ENCODE results near the gene PCDHGB5.
"Not testable (repeated sequence)": the region's sequence is repeated elsewhere in the genome, so short reads cannot be mapped to it uniquely, and the experiment has no call there.

Gene PCDHGB5

DNA sequence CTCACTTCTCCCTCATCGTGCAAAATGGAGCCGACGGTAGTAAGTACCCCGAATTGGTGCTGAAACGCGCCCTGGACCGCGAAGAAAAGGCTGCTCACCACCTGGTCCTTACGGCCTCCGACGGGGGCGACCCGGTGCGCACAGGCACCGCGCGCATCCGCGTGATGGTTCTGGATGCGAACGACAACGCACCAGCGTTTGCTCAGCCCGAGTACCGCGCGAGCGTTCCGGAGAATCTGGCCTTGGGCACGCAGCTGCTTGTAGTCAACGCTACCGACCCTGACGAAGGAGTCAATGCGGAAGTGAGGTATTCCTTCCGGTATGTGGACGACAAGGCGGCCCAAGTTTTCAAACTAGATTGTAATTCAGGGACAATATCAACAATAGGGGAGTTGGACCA lies 33.5 kb downstream of the PCDHGB5 start:
- TF ChIP-seq, protein P1, sequence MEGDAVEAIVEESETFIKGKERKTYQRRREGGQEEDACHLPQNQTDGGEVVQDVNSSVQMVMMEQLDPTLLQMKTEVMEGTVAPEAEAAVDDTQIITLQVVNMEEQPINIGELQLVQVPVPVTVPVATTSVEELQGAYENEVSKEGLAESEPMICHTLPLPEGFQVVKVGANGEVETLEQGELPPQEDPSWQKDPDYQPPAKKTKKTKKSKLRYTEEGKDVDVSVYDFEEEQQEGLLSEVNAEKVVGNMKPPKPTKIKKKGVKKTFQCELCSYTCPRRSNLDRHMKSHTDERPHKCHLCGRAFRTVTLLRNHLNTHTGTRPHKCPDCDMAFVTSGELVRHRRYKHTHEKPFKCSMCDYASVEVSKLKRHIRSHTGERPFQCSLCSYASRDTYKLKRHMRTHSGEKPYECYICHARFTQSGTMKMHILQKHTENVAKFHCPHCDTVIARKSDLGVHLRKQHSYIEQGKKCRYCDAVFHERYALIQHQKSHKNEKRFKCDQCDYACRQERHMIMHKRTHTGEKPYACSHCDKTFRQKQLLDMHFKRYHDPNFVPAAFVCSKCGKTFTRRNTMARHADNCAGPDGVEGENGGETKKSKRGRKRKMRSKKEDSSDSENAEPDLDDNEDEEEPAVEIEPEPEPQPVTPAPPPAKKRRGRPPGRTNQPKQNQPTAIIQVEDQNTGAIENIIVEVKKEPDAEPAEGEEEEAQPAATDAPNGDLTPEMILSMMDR (IDR thresholded peaks at IDR 0.05; ENCODE audit: low read depth, low read length): no peak
- no peak for DNase-seq (ENCODE audit: extremely low read depth, low read depth)

- not testable (repeated sequence) for DNase-seq (ENCODE audit: extremely low read depth, low read depth)
Measured at GRCh38 chr5:141432308-141432707, 34.6 kb downstream of the PCDHGB5 start.

GRCh38 chr5:141432726-141433125 lies 35.0 kb downstream of the PCDHGB5 start:
- not testable (repeated sequence) for DNase-seq (ENCODE audit: extremely low read depth, low read depth)

DNA sequence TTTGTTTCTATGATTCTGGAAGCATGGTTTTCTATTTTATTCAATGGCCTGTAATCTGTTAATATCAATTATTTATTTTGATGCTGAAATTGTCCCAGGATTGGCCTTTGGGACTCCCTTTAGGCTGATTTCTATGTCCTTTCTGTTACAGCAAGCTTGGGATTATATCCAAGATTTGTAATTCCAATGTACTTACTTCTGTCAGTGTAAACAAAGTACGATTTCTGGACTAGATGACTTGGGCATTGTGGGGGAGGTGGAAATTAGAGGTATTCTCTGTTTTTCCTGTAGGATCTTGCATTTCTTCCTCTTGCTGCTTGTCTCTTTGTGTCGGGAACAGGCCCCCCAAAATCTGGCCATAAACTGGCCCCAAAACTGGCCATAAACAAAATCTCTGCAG lies 36.3 kb downstream of the PCDHGB5 start:
- TF ChIP-seq, protein P1 (IDR thresholded peaks at IDR 0.05; ENCODE audit: low read depth, low read length): no peak
- no peak for DNase-seq (ENCODE audit: extremely low read depth, low read depth)

DNA sequence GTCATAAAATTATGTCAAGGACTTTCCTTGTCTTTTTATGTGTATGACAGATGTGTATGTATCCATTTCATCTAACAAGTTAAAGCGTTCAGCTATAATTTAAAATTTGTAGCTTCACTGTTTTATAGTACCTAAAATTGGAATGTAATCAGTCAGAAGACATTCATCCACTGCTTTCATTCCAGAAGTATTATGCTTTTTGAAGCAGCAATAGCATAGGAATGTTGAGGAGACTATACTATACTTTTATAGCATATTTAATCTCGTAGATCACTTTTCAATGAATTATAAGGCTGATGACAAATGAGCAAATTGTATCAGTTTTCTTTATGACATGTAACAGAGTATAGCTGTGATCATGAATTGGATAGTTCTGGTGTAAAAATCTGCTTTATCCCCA lies 39.5 kb downstream of the PCDHGB5 start:
- no peak for DNase-seq (ENCODE audit: extremely low read depth, low read depth)
- TF ChIP-seq, protein P1 (IDR thresholded peaks at IDR 0.05; ENCODE audit: low read depth, low read length): no peak

GRCh38 chr5:141439411-141440141 lies 41.8 kb downstream of the PCDHGB5 start:
- TF ChIP-seq, protein P1 (IDR thresholded peaks at IDR 0.05; ENCODE audit: low read depth, low read length): no peak
- no peak for DNase-seq (ENCODE audit: extremely low read depth, low read depth)

DNA sequence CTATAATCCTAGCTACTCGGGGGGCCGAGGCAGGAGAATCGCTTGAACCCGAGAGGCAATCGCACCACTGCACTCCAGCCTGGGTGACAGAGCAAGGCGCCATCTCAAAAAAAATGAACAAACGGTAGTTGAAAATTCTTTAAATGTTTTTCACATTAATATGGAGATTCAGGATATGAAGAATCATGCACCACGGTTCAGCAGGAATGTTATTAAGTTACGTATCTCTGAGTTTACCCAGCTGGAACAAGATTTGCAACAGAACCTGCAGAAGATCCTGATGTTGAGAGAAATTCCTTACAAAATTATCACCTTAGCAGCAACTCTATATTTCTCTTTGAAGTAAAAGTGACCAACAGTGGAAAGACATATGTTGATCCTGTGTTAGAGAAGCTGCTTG lies 42.6 kb downstream of the PCDHGB5 start:
- TF ChIP-seq, protein P1 (IDR thresholded peaks at IDR 0.05; ENCODE audit: low read depth, low read length): no peak
- DNase-seq (ENCODE audit: extremely low read depth, low read depth): no peak

GRCh38 chr5:141441571-141442170 lies 43.9 kb downstream of the PCDHGB5 start:
- DNase-seq (ENCODE audit: extremely low read depth, low read depth): no peak
- TF ChIP-seq, protein P1 (IDR thresholded peaks at IDR 0.05; ENCODE audit: low read depth, low read length): no peak

Data from AG09319 (cell line).